Esophagus muscularis mucosa (tissue), 3 donors: ENCODE measurements around the gene CPEB4.

Source experiments
- CTCF ChIP-seq, 3 experiments: fragments of 200-600 bp in 2 of 3; fragments of 450-650 bp in 1 of 3; sonication (generic) in 2 of 3; IDR thresholded peaks; one replicate each; pipeline ENCODE4 v1.5.1; 2017 to 2019; ENCODE audit warnings: antibody characterized with exemption in 3 of 3, mild to moderate bottlenecking in 2 of 3, moderate library complexity in 1 of 3
- POLR2A ChIP-seq: fragments of 450-650 bp; IDR thresholded peaks from one replicate; pipeline ENCODE4 v1.6.1; 2017; ENCODE audit warnings: antibody characterized with exemption, moderate library complexity, mild to moderate bottlenecking, low read depth
- POLR2AphosphoS5 ChIP-seq, 2 donors: sonication (generic); formaldehyde crosslinking; IDR thresholded peaks; one replicate each; pipeline ENCODE4 v1.6.1; 2017; ENCODE audit warnings: antibody characterized with exemption in 2 of 2

DNA sequence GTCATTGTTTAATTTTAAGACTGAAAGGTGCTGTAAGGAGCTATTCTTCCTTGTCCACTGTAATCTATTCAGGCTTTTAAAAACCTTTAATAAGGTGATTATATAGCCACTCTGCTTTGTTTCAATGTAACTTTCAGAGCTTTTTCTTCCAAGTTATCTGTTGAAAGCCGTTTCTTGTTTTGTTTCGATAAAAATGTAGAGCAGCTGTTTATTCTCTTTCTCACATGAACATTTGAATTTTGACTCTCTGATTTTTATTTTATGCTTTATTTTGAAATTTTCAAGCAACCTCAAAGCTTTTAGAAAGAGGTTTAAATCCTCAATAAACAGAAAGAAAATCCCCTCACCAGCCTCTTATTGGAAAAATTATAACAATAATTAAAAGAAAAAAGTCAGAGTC is 47.2 kb downstream of the CPEB4 start:
- TF ChIP-seq POLR2A (no peak), CTCF (IDR thresholded peaks at IDR 0.05) (no peak), POLR2AphosphoS5 (IDR thresholded peaks at IDR 0.05) (no peak)
